H9 (cell line): Measurements from ENCODE around the gene TECPR2. TPM values are rescaled to one million over a fixed set of nuclear protein-coding genes. Genes with fewer than 3 reads are reported as not detected.

Source experiments
- DNase-seq: peaks from one replicate; pipeline ENCODE4 v3.0.0-alpha.2; 2017
- H2AFZ ChIP-seq: one replicate; pipeline ENCODE4 v1.6.1; 2013; ENCODE audit warnings: mild to moderate bottlenecking, low read length, control low read depth, moderate library complexity
- H2AK5ac ChIP-seq: 2 replicates; pipeline ENCODE4 v1.6.1; 2013; ENCODE audit warnings: low read length, control low read depth, mixed read lengths; ENCODE audit not compliant: insufficient read length
- H2BK120ac ChIP-seq: one replicate; pipeline ENCODE4 v1.6.1; 2013; ENCODE audit warnings: low read depth, mild to moderate bottlenecking, low read length, control low read depth, inconsistent platforms; ENCODE audit not compliant: poor library complexity, severe bottlenecking
- H2BK12ac ChIP-seq: 2 replicates; pipeline ENCODE4 v1.6.1; 2013; ENCODE audit warnings: low read length, control low read depth, mixed read lengths, low read depth; ENCODE audit not compliant: insufficient read length
- H2BK15ac ChIP-seq: 2 replicates; pipeline ENCODE4 v1.6.1; 2013; ENCODE audit warnings: low read depth, low read length, control low read depth
- H2BK20ac ChIP-seq: one replicate; pipeline ENCODE4 v1.6.1; 2013; ENCODE audit warnings: low read depth, mild to moderate bottlenecking, low read length, control low read depth, inconsistent platforms; ENCODE audit not compliant: poor library complexity, severe bottlenecking
- H2BK5ac ChIP-seq: 2 replicates; pipeline ENCODE4 v1.6.1; 2013; ENCODE audit warnings: low read length, control low read depth, mixed read lengths; ENCODE audit not compliant: insufficient read length
- H3K14ac ChIP-seq: 2 replicates; pipeline ENCODE4 v1.6.1; 2013; ENCODE audit warnings: low read length, control low read depth; ENCODE audit not compliant: insufficient read depth
- H3K18ac ChIP-seq: 2 replicates; pipeline ENCODE4 v1.6.1; 2013; ENCODE audit warnings: low read depth, mild to moderate bottlenecking, mixed read lengths, low read length, control low read depth; ENCODE audit not compliant: insufficient read length
- H3K23ac ChIP-seq: 2 replicates; pipeline ENCODE4 v1.6.1; 2013; ENCODE audit warnings: low read length, control low read depth, mixed read lengths, low read depth; ENCODE audit not compliant: insufficient read length
- H3K23me2 ChIP-seq: 2 replicates; pipeline ENCODE4 v1.6.1; 2013; ENCODE audit warnings: low read depth, mild to moderate bottlenecking, mixed read lengths, low read length, control low read depth; ENCODE audit not compliant: insufficient read length, poor library complexity, severe bottlenecking
- H3K27ac ChIP-seq: 2 replicates; pipeline ENCODE4 v1.5.1; 2013; ENCODE audit warnings: low read length, control low read depth, mixed read lengths, low read depth; ENCODE audit not compliant: insufficient read length
- H3K27me3 ChIP-seq: 2 replicates; pipeline ENCODE4 v1.6.1; 2013; ENCODE audit warnings: low read length, control low read depth, inconsistent platforms; ENCODE audit not compliant: insufficient read depth
- H3K4ac ChIP-seq: 2 replicates; pipeline ENCODE4 v1.6.1; 2013; ENCODE audit warnings: low read depth, mild to moderate bottlenecking, control low read depth, inconsistent platforms, low read length, moderate library complexity
- H3K4me1 ChIP-seq: 2 replicates; pipeline ENCODE4 v1.6.1; 2013; ENCODE audit warnings: low read length, control low read depth, inconsistent platforms; ENCODE audit not compliant: insufficient read depth
- H3K4me2 ChIP-seq: 2 replicates; pipeline ENCODE4 v1.6.1; 2013; ENCODE audit warnings: low read length, control low read depth, mixed read lengths; ENCODE audit not compliant: insufficient read length, insufficient read depth
- H3K56ac ChIP-seq: 2 replicates; pipeline ENCODE4 v1.6.1; 2013; ENCODE audit warnings: low read depth, mild to moderate bottlenecking, mixed read lengths, low read length, control low read depth; ENCODE audit not compliant: insufficient read length
- H3K79me1 ChIP-seq: 2 replicates; pipeline ENCODE4 v1.6.1; 2013; ENCODE audit warnings: low read depth, mild to moderate bottlenecking, moderate library complexity, low read length, control low read depth, inconsistent platforms; ENCODE audit not compliant: insufficient read depth, poor library complexity, severe bottlenecking
- H3K79me2 ChIP-seq: 2 replicates; pipeline ENCODE4 v1.6.1; 2013; ENCODE audit warnings: low read length, control low read depth, inconsistent platforms; ENCODE audit not compliant: insufficient read depth
- H3K9ac ChIP-seq: 2 replicates; pipeline ENCODE4 v1.6.1; 2013; ENCODE audit warnings: low read length, control low read depth, mixed read lengths; ENCODE audit not compliant: insufficient read length; ENCODE audit errors: extremely low read depth
- H3K9me3 ChIP-seq: one replicate; pipeline ENCODE4 v1.6.1; 2013; ENCODE audit warnings: low read depth, low read length, inconsistent platforms; ENCODE audit not compliant: control insufficient read depth
- H3T11ph ChIP-seq: one replicate; pipeline ENCODE4 v1.6.1; 2013; ENCODE audit warnings: mild to moderate bottlenecking, low read length, control low read depth, inconsistent platforms
- H4K20me1 ChIP-seq: one replicate; pipeline ENCODE4 v1.6.1; 2013; ENCODE audit not compliant: control insufficient read depth, insufficient read length, insufficient read depth
- H4K5ac ChIP-seq: 2 replicates; pipeline ENCODE4 v1.6.1; 2013; ENCODE audit warnings: low read depth, mild to moderate bottlenecking, mixed read lengths, low read length, control low read depth; ENCODE audit not compliant: insufficient read length
- H4K8ac ChIP-seq: replicated peaks from 2 replicates; pipeline ENCODE4 v1.6.1; 2013; ENCODE audit warnings: low read length, control low read depth, mixed read lengths, low read depth; ENCODE audit not compliant: insufficient read length
- H4K91ac ChIP-seq: 2 replicates; pipeline ENCODE4 v1.6.1; 2013; ENCODE audit warnings: low read depth, mild to moderate bottlenecking, moderate library complexity, mixed read lengths, low read length, control low read depth; ENCODE audit not compliant: insufficient read length
- H3K27ac Mint-ChIP-seq, 3 experiments: 2 replicates in 2 of 3; 3 replicates in 1 of 3; pipeline ENCODE4 v1.8.0; 2020 to 2021; ENCODE audit warnings: mixed read lengths in 3 of 3, mild to moderate bottlenecking in 1 of 3, moderate library complexity in 1 of 3
- H3K27me3 Mint-ChIP-seq: 2 replicates; pipeline ENCODE4 v1.8.0; 2021; ENCODE audit warnings: low read depth, mild to moderate bottlenecking, moderate library complexity, mixed read lengths
- H3K36me3 Mint-ChIP-seq, 3 experiments: 2 replicates in 2 of 3; 3 replicates in 1 of 3; pipeline ENCODE4 v1.8.0; 2020 to 2021; ENCODE audit warnings: low read depth in 3 of 3, mixed read lengths in 3 of 3; ENCODE audit not compliant: insufficient read depth in 1 of 3
- H3K4me1 Mint-ChIP-seq, 2 experiments: 2 replicates each; pipeline ENCODE4 v1.8.0; 2020; ENCODE audit warnings: mixed read lengths in 2 of 2
- H3K4me3 Mint-ChIP-seq, 2 experiments: 2 replicates in 1 of 2; 3 replicates in 1 of 2; pipeline ENCODE4 v1.8.0; 2020 to 2021; ENCODE audit warnings: mild to moderate bottlenecking in 2 of 2, mixed read lengths in 2 of 2, moderate library complexity in 1 of 2
- H3K9me3 Mint-ChIP-seq, 2 experiments: 2 replicates in 1 of 2; 3 replicates in 1 of 2; pipeline ENCODE4 v1.8.0; 2020; ENCODE audit warnings: mild to moderate bottlenecking in 2 of 2, mixed read lengths in 2 of 2, moderate library complexity in 1 of 2
- CTCF ChIP-seq: fragments of 200-600 bp; sonication (generic); conservative IDR thresholded peaks from 3 replicates; pipeline ENCODE4 v1.8.0; 2021; ENCODE audit warnings: antibody characterized with exemption, mild to moderate bottlenecking
- WGBS: extraction: QIAGEN DNeasy Blood & Tissue Kit; methylation state at CpG from one replicate; pipeline ENCODE4 v1.1.7; 2013; ENCODE audit warnings: missing lambda C conversion rate, low lambda C conversion rate, mixed read lengths; ENCODE audit not compliant: insufficient read length; ENCODE audit errors: extremely low coverage; 5-methylcytosine and 5-hydroxymethylcytosine counted together
- total RNA-seq: library from RNA; stranded (reverse); gene quantifications from 2 replicates; pipeline ENCODE4 v1.2.1, GENCODE V29; 2021

Gene TECPR2
- total RNA-seq, 1 experiment from 2014 or later: 15.4 TPM

GRCh38 chr14:102462391-102462790 is 99.7 kb downstream of the TECPR2 start:
- H3K9me3 Mint-ChIP-seq: no peaks in the 10 kb centered on the region
- Histone ChIP-seq H3K23ac (no peak overlapping the region), H3K79me1 (no peaks in the 10 kb centered on the region), H2BK15ac (no peak overlapping the region), H4K91ac (no peak overlapping the region), H3K27me3 (no peaks in the 10 kb centered on the region), H2AK5ac (no peak overlapping the region), H3K79me2 (no peaks in the 10 kb centered on the region; the same call in 1 of the 2 replicates), H3K18ac (no peak overlapping the region), H3K4me1 (no peaks in the 10 kb centered on the region), H2AFZ (no peak overlapping the region), H3T11ph (no peak overlapping the region), H2BK120ac (no peak overlapping the region), H3K23me2 (no peaks in the 10 kb centered on the region), H4K5ac (no peak overlapping the region), H2BK12ac (no peak overlapping the region), H3K9me3 (no peaks in the 10 kb centered on the region), H2BK20ac (no peak overlapping the region), H3K56ac (no peak overlapping the region), H3K9ac (no peak overlapping the region), H3K4me2 (no peak overlapping the region), H4K8ac (no peak overlapping the region), H3K14ac (no peak overlapping the region), H3K4ac (no peak overlapping the region), H2BK5ac (no peak overlapping the region), H4K20me1 (no peaks in the 10 kb centered on the region), H3K27ac (no peak overlapping the region)
- H3K4me1 Mint-ChIP-seq: no peaks in the 10 kb centered on the region
- peaks cover 4 to 26% (median 9%) of the 10 kb centered on the region in 3 experiments; a peak in 5 of 7 replicates for H3K36me3 Mint-ChIP-seq
- TF ChIP-seq CTCF: no peak
- no peak overlapping the region for H3K27ac Mint-ChIP-seq
- WGBS: no CpG with 5 or more reads among the region's 4 CpGs
- H3K27me3 Mint-ChIP-seq: no peaks in the 10 kb centered on the region
- H3K4me3 Mint-ChIP-seq: no peak overlapping the region
- no peak for DNase-seq
